ENCODE measurements around the gene FKBP1A. TPM values are rescaled to one million over a fixed set of nuclear protein-coding genes. Genes with fewer than 3 reads are reported as not detected.

FKBP1A gene
- total RNA-seq, 1 donor from 2014 or later = 128 TPM

GRCh38 chr20:1392443-1392692 lies 486 bp downstream of the FKBP1A start:
- intact Hi-C loops (cut with micrococcal nuclease) = loop anchor here (2.0 to 10.0 kb wide), 4 partner anchors 110 to 1590 kb away; no protein-coding TSS in a partner anchor
- no peak for DNase-seq
- Mint-ChIP-seq H3K27ac (peak overlapping the region; percentile 77), H3K9me3 (no peaks in the 10 kb centered on the region), H3K4me1 (peaks cover 82% of the 10 kb centered on the region), H3K36me3 (ENCODE audit: low read depth) (peaks cover 19% of the 10 kb centered on the region), H3K4me3 (peak overlapping the region; percentile 89), H3K27me3 (no peaks in the 10 kb centered on the region)
- POLR2A ChIA-PET = interaction anchor here (1.8 to 2.8 kb wide), 4 partner anchors 15 to 74 kb away, joined by 5 to 25 read pairs (median 16); partner anchors contain the start of gene NSFL1C
- CTCF ChIA-PET = interaction anchor here (0.6 to 1.4 kb wide), 5 partner anchors 9 to 105 kb away, joined by 3 to 4 read pairs (median 4); no protein-coding TSS in a partner anchor
- ATAC-seq (ENCODE audit: low read depth) = peak; percentile 25
- TF ChIP-seq CTCF (IDR thresholded peaks at IDR 0.05) = no peak

- no peak for TF ChIP-seq CTCF (IDR thresholded peaks at IDR 0.05)
- Mint-ChIP-seq H3K4me3 (peak overlapping the region; percentile 89), H3K27ac (peak overlapping the region; percentile 77), H3K9me3 (no peaks in the 10 kb centered on the region), H3K36me3 (ENCODE audit: low read depth) (peaks cover 19% of the 10 kb centered on the region), H3K27me3 (no peaks in the 10 kb centered on the region), H3K4me1 (peaks cover 83% of the 10 kb centered on the region)
- ChIA-PET CTCF (interaction anchor here (0.6 to 1.4 kb wide), 5 partner anchors 8 to 105 kb away, joined by 3 to 4 read pairs (median 4); no protein-coding TSS in a partner anchor), POLR2A (interaction anchor here (0.7 to 2.8 kb wide), 7 partner anchors 15 to 521 kb away, joined by 3 to 25 read pairs (median 5); partner anchors contain the start of genes NSFL1C and SDCBP2)
- intact Hi-C loops (cut with micrococcal nuclease) = loop anchor here (2.0 to 10.0 kb wide), 4 partner anchors 111 to 1590 kb away; no protein-coding TSS in a partner anchor
- DNase-seq = no peak
- ATAC-seq (ENCODE audit: low read depth) = no peak
Measured at GRCh38 chr20:1391640-1392442, 1.0 kb downstream of the FKBP1A start.

GRCh38 chr20:1390581-1391403 lies 2.1 kb downstream of the FKBP1A start:
- ChIA-PET POLR2A (interaction anchor here (1.2 to 1.8 kb wide), 2 partner anchors 46 to 60 kb away, joined by 4 to 5 read pairs; no protein-coding TSS in a partner anchor), CTCF (no interaction called here)
- H3K36me3 Mint-ChIP-seq (ENCODE audit: low read depth) = peaks cover 29% of the 10 kb centered on the region
- DNase-seq (no peak), ATAC-seq (ENCODE audit: low read depth) (no peak)
- no peaks in the 10 kb centered on the region for H3K9me3 Mint-ChIP-seq
- intact Hi-C loops (cut with micrococcal nuclease) = loop anchor here (5.0 to 10.0 kb wide), 3 partner anchors 546 to 1592 kb away; no protein-coding TSS in a partner anchor
- H3K4me3 Mint-ChIP-seq = peak overlapping the region; percentile 89
- H3K4me1 Mint-ChIP-seq = peaks cover 88% of the 10 kb centered on the region
- no peaks in the 10 kb centered on the region for H3K27me3 Mint-ChIP-seq
- H3K27ac Mint-ChIP-seq = peak overlapping the region; percentile 74
- no peak for TF ChIP-seq CTCF (IDR thresholded peaks at IDR 0.05)

GRCh38 chr20:1389703-1390580 lies 2.9 kb downstream of the FKBP1A start:
- peaks cover 34% of the 10 kb centered on the region for H3K36me3 Mint-ChIP-seq (ENCODE audit: low read depth)
- DNase-seq = no peak
- intact Hi-C loops (cut with micrococcal nuclease) = loop anchor here (5.0 to 10.0 kb wide), 3 partner anchors 545 to 1592 kb away; no protein-coding TSS in a partner anchor
- H3K4me1 Mint-ChIP-seq = peaks cover 85% of the 10 kb centered on the region
- H3K9me3 Mint-ChIP-seq = no peaks in the 10 kb centered on the region
- peak overlapping the region; percentile 73 for H3K27ac Mint-ChIP-seq
- ChIA-PET CTCF (interaction anchor here (1.1 kb wide), 1 partner anchor 114 kb away, joined by 3 read pairs; no protein-coding TSS in a partner anchor), POLR2A (interaction anchor here (1.8 kb wide), 1 partner anchor 13 kb away, joined by 4 read pairs; no protein-coding TSS in a partner anchor)
- ATAC-seq (ENCODE audit: low read depth) = no peak
- no peak for TF ChIP-seq CTCF (IDR thresholded peaks at IDR 0.05)
- H3K27me3 Mint-ChIP-seq = no peaks in the 10 kb centered on the region
- H3K4me3 Mint-ChIP-seq = peak overlapping the region; percentile 89

All from activated B cell treated with CpG ODN at 0.5 μM for 24 hours (primary cell).